GM12878 (cell line): Measurements from ENCODE around the gene ZNF335. TPM values are rescaled to one million over a fixed set of nuclear protein-coding genes. Genes with fewer than 3 reads are reported as not detected.

Source experiments
- ATAC-seq: fragments of 200-7000 bp; cut with Tn5 transposase; 3 replicates; pipeline ENCODE4 v1.9.1; 2020; ENCODE audit warnings: mild to moderate bottlenecking, moderate library complexity
- BruUV-seq: library from RNA; stranded (reverse); fragments of 400-500 nt; replicated peaks from 2 replicates; lab custom pipeline; 2021; lab: Mats Ljungman, UMichigan
- CTCF ChIA-PET: fragments of 300-600 bp; sonication (Branson Sonifier 250); formaldehyde crosslinking; extraction: SDS; loops from one replicate; lab custom pipeline; 2021; ENCODE audit warnings: inconsistent platforms; lab: Yijun Ruan, JAX
- POLR2A ChIA-PET: fragments of 350-600 bp; formaldehyde crosslinking; extraction: SDS; loops from one replicate; lab custom pipeline; 2021; ENCODE audit warnings: inconsistent platforms; lab: Charles Lee
- RAD21 ChIA-PET: fragments of 300-600 bp; sonication (Branson Sonifier 250); formaldehyde crosslinking; loops from one replicate; lab custom pipeline; 2023; ENCODE audit warnings: antibody characterized with exemption; ENCODE audit not compliant: unreplicated experiment; lab: Charles Lee
- SMC1A ChIA-PET: fragments of 300-600 bp; sonication (Branson Sonifier 250); formaldehyde crosslinking; loops from one replicate; lab custom pipeline; 2023; ENCODE audit not compliant: unreplicated experiment, uncharacterized antibody; lab: Charles Lee
- DNase-seq: peaks from one replicate; pipeline ENCODE4 v3.0.0-alpha.2; 2011; ENCODE audit warnings: low read depth, low spot score
- FAIRE-seq: peaks from 3 replicates; lab custom pipeline; 2011; peaks lifted over from hg19 to GRCh38; lab: Jason Lieb, UNC
- H2AFZ ChIP-seq: 2 replicates; pipeline ENCODE4 v1.6.0; 2011; ENCODE audit warnings: low read depth, low read length, control low read depth; ENCODE audit not compliant: control insufficient read depth
- H3K27ac ChIP-seq: 2 replicates; pipeline ENCODE4 v1.5.1; 2011; ENCODE audit warnings: control low read depth; ENCODE audit not compliant: control insufficient read depth, insufficient read depth
- H3K27me3 ChIP-seq, 2 experiments: replicated peaks in 1 of 2; 2 replicates each; pipeline versions ENCODE4 v1.6.0 to v1.6.1; 2011; ENCODE audit warnings: low read length in 1 of 2; ENCODE audit not compliant: control insufficient read depth in 2 of 2, insufficient read depth in 2 of 2
- H3K36me3 ChIP-seq, 2 experiments: 2 replicates each; pipeline ENCODE4 v1.5.1; 2011; ENCODE audit warnings: low read length in 1 of 2; ENCODE audit not compliant: control insufficient read depth in 2 of 2, insufficient read depth in 2 of 2
- H3K4me1 ChIP-seq: 2 replicates; pipeline ENCODE4 v1.6.1; 2011; ENCODE audit warnings: mild to moderate bottlenecking, low read length, moderate library complexity, mixed read lengths; ENCODE audit not compliant: control insufficient read depth, insufficient read depth
- H3K4me2 ChIP-seq: 2 replicates; pipeline ENCODE4 v1.6.0; 2011; ENCODE audit warnings: control low read depth; ENCODE audit not compliant: control insufficient read depth, insufficient read depth
- H3K4me3 ChIP-seq: fragments of 200-600 bp; sonication (generic); 2 replicates; pipeline ENCODE4 v1.5.1; 2016
- H3K79me2 ChIP-seq: 2 replicates; pipeline ENCODE4 v1.6.0; 2011; ENCODE audit warnings: low read length; ENCODE audit not compliant: control insufficient read depth, insufficient read depth
- H3K9ac ChIP-seq: 2 replicates; pipeline ENCODE4 v1.8.0; 2011; ENCODE audit warnings: low read length, control low read depth, mixed read lengths; ENCODE audit not compliant: control insufficient read depth, insufficient read depth
- H3K9me3 ChIP-seq: replicated peaks from 3 replicates; pipeline ENCODE4 v1.5.1; 2011; ENCODE audit warnings: mild to moderate bottlenecking, low read length; ENCODE audit not compliant: control insufficient read depth, insufficient read depth
- H4K20me1 ChIP-seq: 2 replicates; pipeline ENCODE4 v1.6.0; 2011; ENCODE audit not compliant: control insufficient read depth, insufficient read depth
- ATF7 ChIP-seq: fragments of 450-650 bp; IDR thresholded peaks from 2 replicates; pipeline ENCODE4 v1.6.1; 2016; ENCODE audit warnings: low read depth, mild to moderate bottlenecking
- CHD4 ChIP-seq: fragments of 200-600 bp; sonication (generic); IDR thresholded peaks from 2 replicates; pipeline ENCODE4 v1.6.1; 2016; ENCODE audit warnings: mild to moderate bottlenecking
- KLF5 ChIP-seq: fragments of 450-650 bp; IDR thresholded peaks from 2 replicates; pipeline ENCODE4 v1.6.1; 2014; ENCODE audit warnings: mild to moderate bottlenecking; ENCODE audit not compliant: partially characterized antibody
- RELA ChIP-seq: fragments of 450-650 bp; IDR thresholded peaks from 2 replicates; pipeline ENCODE4 v1.8.0; 2014; ENCODE audit warnings: borderline replicate concordance; ENCODE audit not compliant: partially characterized antibody
- SMARCA5 ChIP-seq: fragments of 450-650 bp; IDR thresholded peaks from 2 replicates; pipeline ENCODE4 v1.6.1; 2017; ENCODE audit warnings: mild to moderate bottlenecking
- WGBS: methylation state at CpG from one replicate; pipeline ENCODE4 v1.1.6; 2016; ENCODE audit warnings: low lambda C conversion rate; ENCODE audit not compliant: insufficient replicate concordance, insufficient coverage; ENCODE audit errors: missing lambda C conversion rate; 5-methylcytosine and 5-hydroxymethylcytosine counted together
- in situ Hi-C: fragments of 300-500 bp; cut with MboI; formaldehyde crosslinking; loops from 9 replicates; pipeline ENCODE4 v1.14.3; 2018; ENCODE audit warnings: mixed read lengths
- intact Hi-C: fragments of 100-400 bp; cut with micrococcal nuclease; formaldehyde crosslinking; loops from one replicate; pipeline ENCODE4 v1.14.2; 2022; ENCODE audit not compliant: unreplicated experiment
- polyA plus RNA-seq, 11 experiments: library from polyadenylated mRNA; depleted of rRNA in 4 of 11; unstranded in 6 of 11; stranded (reverse) in 5 of 11; fragments of >200 nt; fragmentation: Nextera tagmentation in 4 of 11; fragmentation: Illumina TruSeq in 1 of 11; extraction: Ambion mirVana in 4 of 11; extraction: Trizol in 1 of 11; gene quantifications; 1 replicate in 1 of 11; 2 replicates in 10 of 11; pipeline versions ENCODE4 v1.2.1 to v1.2.3, GENCODE V29; 2011 to 2016; ENCODE audit warnings: inconsistent platforms in 2 of 11, missing spikeins in 2 of 11, low read depth in 1 of 11
- total RNA-seq, 4 experiments: library from RNA; depleted of rRNA in 3 of 4; stranded (reverse); fragments of >200 nt in 3 of 4; fragmentation: Illumina TruSeq in 1 of 4; extraction: Trizol in 1 of 4; gene quantifications; 2 replicates each; pipeline versions ENCODE4 v1.2.1 to v1.2.3, GENCODE V29; 2013 to 2021
- TF ChIP-seq, protein P1 (sequence below): IDR thresholded peaks from 2 replicates; pipeline ENCODE4 v1.6.1; 2011; ENCODE audit warnings: borderline replicate concordance, low read depth, mild to moderate bottlenecking, moderate library complexity, low read length; ENCODE audit not compliant: insufficient read depth, poor library complexity, severe bottlenecking
- TF ChIP-seq, protein P2 (sequence below): fragments of 450-650 bp; formaldehyde crosslinking; IDR thresholded peaks from 2 replicates; pipeline ENCODE4 v1.4.0; 2022; ENCODE audit warnings: mild to moderate bottlenecking, moderate library complexity
- TF ChIP-seq, protein P3 (sequence below): fragments of 450-650 bp; IDR thresholded peaks from 2 replicates; pipeline ENCODE4 v1.6.1; 2017; ENCODE audit warnings: antibody characterized with exemption, mild to moderate bottlenecking, moderate library complexity

ZNF335 gene
- total and polyA plus RNA-seq, 10 of the 15 experiments (the other 5 are each of a cell fraction or from before 2014, with no cell fraction given), result 0.74 to 30.1 (median 14.5) TPM

DNA sequence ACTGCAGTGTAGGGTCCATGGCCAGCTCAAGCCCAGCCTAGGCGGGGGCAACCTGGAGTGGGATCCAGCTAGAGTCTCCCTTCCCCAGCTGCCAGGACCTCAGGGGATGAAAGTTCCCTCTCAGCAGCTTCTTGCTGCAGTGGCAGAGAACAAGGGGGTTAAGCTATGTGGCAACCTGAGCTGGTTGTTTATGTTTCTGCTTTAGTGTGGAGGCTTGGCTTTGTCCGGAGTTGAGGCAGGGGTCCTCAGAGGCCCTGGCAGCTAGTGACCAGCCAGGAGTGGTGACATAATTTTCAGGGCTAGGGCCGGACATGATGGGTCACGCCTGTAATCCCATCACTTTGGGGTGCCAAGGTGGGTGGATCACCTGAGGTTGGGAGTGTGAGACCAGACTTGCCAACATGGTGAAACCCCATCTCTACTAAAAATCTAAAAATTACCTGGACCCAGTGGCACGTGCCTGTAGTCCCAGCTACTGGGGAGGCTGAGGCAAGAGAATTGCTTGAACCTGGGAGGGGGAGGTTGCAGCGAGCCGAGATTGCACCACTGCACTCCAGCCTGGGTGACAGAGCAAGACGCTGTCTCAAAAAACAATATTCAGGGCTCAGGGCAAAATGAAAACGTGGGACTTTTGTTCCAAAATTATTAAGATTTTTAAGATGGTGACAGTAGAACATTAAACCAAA, 46.0 kb downstream of the ZNF335 start:
- Histone ChIP-seq H3K27me3 (no peaks in the 10 kb centered on the region), H3K36me3 (no peaks in the 10 kb centered on the region), H3K9me3 (no peaks in the 10 kb centered on the region), H3K27ac (no peak overlapping the region), H3K9ac (no peak overlapping the region), H3K4me1 (no peaks in the 10 kb centered on the region), H3K4me2 (no peak overlapping the region), H2AFZ (no peak overlapping the region), H3K4me3 (no peak overlapping the region), H3K79me2 (no peaks in the 10 kb centered on the region), H4K20me1 (no peaks in the 10 kb centered on the region)
- ATAC-seq, result no peak
- intact Hi-C loops (no loop called here), in situ Hi-C loops (no loop called here)
- DNase-seq, result no peak
- ChIA-PET RAD21 (interaction anchor here (1.1 kb wide), 1 partner anchor 127 kb away, joined by 3 read pairs; no protein-coding TSS in a partner anchor), SMC1A (no interaction called here), CTCF (interaction anchor here (0.8 to 1.9 kb wide), 2 partner anchors 9 to 127 kb away, joined by 3 to 6 read pairs; no protein-coding TSS in a partner anchor), POLR2A (interaction anchor here (0.6 kb wide), 1 partner anchor 9 kb away, joined by 4 read pairs; no protein-coding TSS in a partner anchor)
- no peak for FAIRE-seq
- 22% methylated on average over 9 of the region's 9 CpGs for WGBS
- BruUV-seq, result no TSS peak
- TF ChIP-seq RELA (no peak), CHD4 (no peak), KLF5 (no peak), ATF7 (no peak), SMARCA5 (no peak)
- TF ChIP-seq, protein P1, sequence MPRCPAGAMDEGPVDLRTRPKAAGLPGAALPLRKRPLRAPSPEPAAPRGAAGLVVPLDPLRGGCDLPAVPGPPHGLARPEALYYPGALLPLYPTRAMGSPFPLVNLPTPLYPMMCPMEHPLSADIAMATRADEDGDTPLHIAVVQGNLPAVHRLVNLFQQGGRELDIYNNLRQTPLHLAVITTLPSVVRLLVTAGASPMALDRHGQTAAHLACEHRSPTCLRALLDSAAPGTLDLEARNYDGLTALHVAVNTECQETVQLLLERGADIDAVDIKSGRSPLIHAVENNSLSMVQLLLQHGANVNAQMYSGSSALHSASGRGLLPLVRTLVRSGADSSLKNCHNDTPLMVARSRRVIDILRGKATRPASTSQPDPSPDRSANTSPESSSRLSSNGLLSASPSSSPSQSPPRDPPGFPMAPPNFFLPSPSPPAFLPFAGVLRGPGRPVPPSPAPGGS, result no peak
- TF ChIP-seq, protein P2, sequence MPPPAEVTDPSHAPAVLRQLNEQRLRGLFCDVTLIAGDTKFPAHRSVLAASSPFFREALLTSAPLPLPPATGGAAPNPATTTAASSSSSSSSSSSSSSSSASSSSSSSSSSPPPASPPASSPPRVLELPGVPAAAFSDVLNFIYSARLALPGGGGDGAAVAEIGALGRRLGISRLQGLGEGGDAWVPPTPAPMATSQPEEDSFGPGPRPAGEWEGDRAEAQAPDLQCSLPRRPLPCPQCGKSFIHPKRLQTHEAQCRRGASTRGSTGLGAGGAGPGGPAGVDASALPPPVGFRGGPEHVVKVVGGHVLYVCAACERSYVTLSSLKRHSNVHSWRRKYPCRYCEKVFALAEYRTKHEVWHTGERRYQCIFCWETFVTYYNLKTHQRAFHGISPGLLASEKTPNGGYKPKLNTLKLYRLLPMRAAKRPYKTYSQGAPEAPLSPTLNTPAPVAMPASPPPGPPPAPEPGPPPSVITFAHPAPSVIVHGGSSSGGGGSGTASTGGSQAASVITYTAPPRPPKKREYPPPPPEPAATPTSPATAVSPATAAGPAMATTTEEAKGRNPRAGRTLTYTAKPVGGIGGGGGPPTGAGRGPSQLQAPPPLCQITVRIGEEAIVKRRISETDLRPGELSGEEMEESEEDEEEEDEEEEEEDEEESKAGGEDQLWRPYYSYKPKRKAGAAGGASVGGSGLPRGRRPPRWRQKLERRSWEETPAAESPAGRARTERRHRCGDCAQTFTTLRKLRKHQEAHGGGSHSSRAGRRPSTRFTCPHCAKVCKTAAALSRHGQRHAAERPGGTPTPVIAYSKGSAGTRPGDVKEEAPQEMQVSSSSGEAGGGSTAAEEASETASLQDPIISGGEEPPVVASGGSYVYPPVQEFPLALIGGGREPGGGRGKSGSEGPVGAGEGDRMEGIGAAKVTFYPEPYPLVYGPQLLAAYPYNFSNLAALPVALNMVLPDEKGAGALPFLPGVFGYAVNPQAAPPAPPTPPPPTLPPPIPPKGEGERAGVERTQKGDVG (CRISPR knock-in tag), result no peak
- TF ChIP-seq, protein P3, sequence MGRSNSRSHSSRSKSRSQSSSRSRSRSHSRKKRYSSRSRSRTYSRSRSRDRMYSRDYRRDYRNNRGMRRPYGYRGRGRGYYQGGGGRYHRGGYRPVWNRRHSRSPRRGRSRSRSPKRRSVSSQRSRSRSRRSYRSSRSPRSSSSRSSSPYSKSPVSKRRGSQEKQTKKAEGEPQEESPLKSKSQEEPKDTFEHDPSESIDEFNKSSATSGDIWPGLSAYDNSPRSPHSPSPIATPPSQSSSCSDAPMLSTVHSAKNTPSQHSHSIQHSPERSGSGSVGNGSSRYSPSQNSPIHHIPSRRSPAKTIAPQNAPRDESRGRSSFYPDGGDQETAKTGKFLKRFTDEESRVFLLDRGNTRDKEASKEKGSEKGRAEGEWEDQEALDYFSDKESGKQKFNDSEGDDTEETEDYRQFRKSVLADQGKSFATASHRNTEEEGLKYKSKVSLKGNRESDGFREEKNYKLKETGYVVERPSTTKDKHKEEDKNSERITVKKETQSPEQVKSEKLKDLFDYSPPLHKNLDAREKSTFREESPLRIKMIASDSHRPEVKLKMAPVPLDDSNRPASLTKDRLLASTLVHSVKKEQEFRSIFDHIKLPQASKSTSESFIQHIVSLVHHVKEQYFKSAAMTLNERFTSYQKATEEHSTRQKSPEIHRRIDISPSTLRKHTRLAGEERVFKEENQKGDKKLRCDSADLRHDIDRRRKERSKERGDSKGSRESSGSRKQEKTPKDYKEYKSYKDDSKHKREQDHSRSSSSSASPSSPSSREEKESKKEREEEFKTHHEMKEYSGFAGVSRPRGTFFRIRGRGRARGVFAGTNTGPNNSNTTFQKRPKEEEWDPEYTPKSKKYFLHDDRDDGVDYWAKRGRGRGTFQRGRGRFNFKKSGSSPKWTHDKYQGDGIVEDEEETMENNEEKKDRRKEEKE, result no peak
